ENCODE results near the gene EYA2. TPM values are rescaled to one million over a fixed set of nuclear protein-coding genes. Genes with fewer than 3 reads are reported as not detected.

EYA2 gene
- total RNA-seq, 6 experiments from 2014 or later = 0.14 to 0.51 (median 0.28) TPM; not detected in 1

GRCh38 chr20:47007826-47008655 is 113.4 kb downstream of the EYA2 start:
- no peak for DNase-seq
- Mint-ChIP-seq H3K4me3 (no peak overlapping the region), H3K27ac (no peak overlapping the region), H3K27me3 (ENCODE audit: insufficient read depth) (peaks cover 22% of the 10 kb centered on the region), H3K36me3 (ENCODE audit: low read depth) (0 out of 2 replicates have a peak, but pooled peaks cover 8% of the 10 kb centered on the region), H3K9me3 (no peaks in the 10 kb centered on the region), H3K4me1 (ENCODE audit: low read depth) (no peaks in the 10 kb centered on the region)
- no peak for TF ChIP-seq CTCF (IDR thresholded peaks at IDR 0.05)

GRCh38 chr20:47008842-47009518 is 114.3 kb downstream of the EYA2 start:
- Mint-ChIP-seq H3K4me3 (no peak overlapping the region), H3K9me3 (no peaks in the 10 kb centered on the region), H3K4me1 (ENCODE audit: low read depth) (no peaks in the 10 kb centered on the region), H3K27ac (no peak overlapping the region), H3K36me3 (ENCODE audit: low read depth) (0 out of 2 replicates have a peak, but pooled peaks cover 7% of the 10 kb centered on the region), H3K27me3 (ENCODE audit: insufficient read depth) (peaks cover 19% of the 10 kb centered on the region)
- no peak for DNase-seq
- no peak for TF ChIP-seq CTCF (IDR thresholded peaks at IDR 0.05)

- DNase-seq = no peak
These were observed 115.1 kb downstream of the EYA2 start for GRCh38 chr20:47009784-47010183.

DNA sequence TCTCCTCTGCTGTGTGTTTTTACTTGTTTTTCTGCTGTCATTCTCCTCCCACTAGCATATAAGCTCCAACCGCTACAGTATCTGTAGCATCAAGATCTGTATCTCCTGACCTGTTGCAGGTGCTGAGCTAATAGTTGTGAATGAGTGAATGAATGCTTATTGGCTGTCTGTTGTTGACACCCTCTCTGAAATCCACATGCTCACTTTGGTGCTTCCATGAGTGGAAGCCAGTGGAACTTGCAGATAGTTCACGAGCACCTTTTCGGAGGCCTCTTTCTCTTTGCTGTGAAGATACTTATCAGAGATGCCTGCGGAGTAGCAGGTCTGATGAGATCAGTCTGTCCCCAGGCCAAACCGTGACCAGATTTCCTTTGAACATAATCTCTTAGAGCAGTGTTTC is 117.3 kb downstream of the EYA2 start:
- H3K27me3 Mint-ChIP-seq (ENCODE audit: insufficient read depth) = peaks cover 16% of the 10 kb centered on the region
- TF ChIP-seq CTCF (IDR thresholded peaks at IDR 0.05) = no peak
- no peaks in the 10 kb centered on the region for H3K36me3 Mint-ChIP-seq (ENCODE audit: low read depth)
- no peak overlapping the region for H3K4me3 Mint-ChIP-seq
- H3K27ac Mint-ChIP-seq = no peak overlapping the region
- no peak for DNase-seq
- no peaks in the 10 kb centered on the region for H3K4me1 Mint-ChIP-seq (ENCODE audit: low read depth)
- no peaks in the 10 kb centered on the region for H3K9me3 Mint-ChIP-seq

More at GRCh38 chr20:47009784-47010183, 115.1 kb downstream of the EYA2 start:
- Mint-ChIP-seq H3K27ac (no peak overlapping the region), H3K36me3 (ENCODE audit: low read depth) (no peaks in the 10 kb centered on the region), H3K4me1 (ENCODE audit: low read depth) (no peaks in the 10 kb centered on the region), H3K9me3 (no peaks in the 10 kb centered on the region), H3K4me3 (no peak overlapping the region), H3K27me3 (ENCODE audit: insufficient read depth) (peaks cover 16% of the 10 kb centered on the region)
- TF ChIP-seq CTCF (IDR thresholded peaks at IDR 0.05) = no peak

DNA sequence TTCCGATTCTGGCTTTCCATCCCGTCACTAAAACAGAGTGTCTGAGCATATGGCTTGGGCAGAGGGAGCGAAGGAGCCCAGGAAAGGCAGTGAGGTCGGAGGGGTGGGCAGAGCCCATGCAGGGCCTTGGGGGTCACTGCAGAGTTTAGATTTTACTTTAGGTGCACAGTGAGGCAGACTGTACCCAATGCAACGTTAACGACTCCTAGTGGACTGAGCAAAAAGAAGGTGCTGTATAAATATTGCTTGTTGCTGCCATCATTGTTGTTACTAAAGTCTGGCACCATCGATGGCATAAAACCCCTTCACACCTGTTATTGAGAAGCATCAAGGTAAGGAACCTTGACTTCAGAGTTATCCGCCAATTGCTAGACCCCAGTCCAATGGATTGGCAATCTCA is 119.0 kb downstream of the EYA2 start:
- no peak for TF ChIP-seq CTCF (IDR thresholded peaks at IDR 0.05)
- DNase-seq = no peak
- Mint-ChIP-seq H3K4me3 (no peak overlapping the region), H3K27ac (no peak overlapping the region), H3K36me3 (ENCODE audit: low read depth) (no peaks in the 10 kb centered on the region), H3K4me1 (ENCODE audit: low read depth) (no peaks in the 10 kb centered on the region), H3K27me3 (ENCODE audit: insufficient read depth) (peaks cover 15% of the 10 kb centered on the region), H3K9me3 (no peaks in the 10 kb centered on the region)
